OCI-LY1 (cell line): Measurements from ENCODE around the gene AMELY.
"Not testable (repeated sequence)": the region's sequence is repeated elsewhere in the genome, so short reads cannot be mapped to it uniquely, and the experiment has no call there.

Experiments
- CTCF ChIP-seq: fragments of 200-600 bp; sonication (generic), shearing (Covaris generic); IDR thresholded peaks from 2 replicates; pipeline ENCODE4 v1.5.1; 2017; ENCODE audit warnings: mild to moderate bottlenecking, antibody characterized with exemption, low read length, moderate library complexity, mixed read lengths
- EZH2 ChIP-seq: fragments of 200-600 bp; sonication (generic), shearing (Covaris generic); IDR thresholded peaks from 2 replicates; pipeline ENCODE4 v1.8.0; 2017; ENCODE audit warnings: borderline replicate concordance, mixed run types, mild to moderate bottlenecking, antibody characterized with exemption, low read length, moderate library complexity, mixed read lengths

- TF ChIP-seq EZH2, CTCF: not testable (repeated sequence)
These were observed 9.4 kb downstream of the AMELY start for GRCh38 chrY:6902116-6902515.
